GM12865 (cell line): ENCODE data around the gene ZBTB21.
"Not testable (repeated sequence)": the region's sequence is repeated elsewhere in the genome, so short reads cannot be mapped to it uniquely, and the experiment has no call there.

Experiments used
- DNase-seq: peaks from one replicate; pipeline ENCODE4 v3.0.0; 2010; ENCODE audit warnings: low read depth
- H3K4me3 ChIP-seq: 2 replicates; pipeline ENCODE4 v1.5.1; 2011; ENCODE audit warnings: mild to moderate bottlenecking, low read depth, low read length, control low read depth
- CTCF ChIP-seq: IDR thresholded peaks from 2 replicates; pipeline ENCODE4 v1.5.1; 2011; ENCODE audit warnings: low read length, control low read depth, low read depth, inconsistent platforms; ENCODE audit not compliant: insufficient read depth; ENCODE audit errors: missing control alignments

Gene ZBTB21

GRCh38 chr21:41965461-41966013 is 44.6 kb downstream of the ZBTB21 start:
- no peak for DNase-seq
- no peak overlapping the region for H3K4me3 ChIP-seq
- TF ChIP-seq CTCF, result no peak

GRCh38 chr21:41965045-41965444 is 45.1 kb downstream of the ZBTB21 start:
- no peak for DNase-seq
- no peak overlapping the region for H3K4me3 ChIP-seq
- TF ChIP-seq CTCF, result no peak

DNA sequence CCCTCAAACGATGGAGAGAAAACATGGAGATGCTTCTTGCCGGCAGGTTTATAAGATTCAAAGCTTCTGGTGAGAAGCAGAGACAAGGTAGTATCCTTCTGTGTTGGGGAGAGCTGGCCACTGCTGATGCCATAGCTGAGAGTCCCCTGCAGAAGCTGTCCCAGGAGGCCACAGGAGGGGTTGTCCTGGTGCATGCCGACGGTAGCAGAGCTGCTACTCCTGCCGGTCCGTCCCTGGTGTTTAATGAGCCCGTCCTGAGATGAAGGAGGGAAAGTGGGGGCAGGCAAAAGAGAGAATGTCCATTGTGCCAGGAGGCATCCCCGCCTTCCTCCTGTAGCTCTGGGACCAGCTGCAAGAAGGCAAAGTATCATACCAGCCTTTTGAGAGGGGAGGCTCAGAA is 46.0 kb downstream of the ZBTB21 start:
- DNase-seq, result no peak
- TF ChIP-seq CTCF, result no peak
- no peak overlapping the region for H3K4me3 ChIP-seq

- H3K4me3 ChIP-seq, result no peak overlapping the region
- TF ChIP-seq CTCF, result no peak
- no peak for DNase-seq
Measured at GRCh38 chr21:41962425-41962966, 47.7 kb downstream of the ZBTB21 start.

GRCh38 chr21:41961753-41962152 is 48.4 kb downstream of the ZBTB21 start:
- TF ChIP-seq CTCF, result no peak
- H3K4me3 ChIP-seq, result no peak overlapping the region
- no peak for DNase-seq

GRCh38 chr21:41961282-41961701 is 48.9 kb downstream of the ZBTB21 start:
- H3K4me3 ChIP-seq, result no peak overlapping the region
- no peak for TF ChIP-seq CTCF
- DNase-seq, result no peak

DNA sequence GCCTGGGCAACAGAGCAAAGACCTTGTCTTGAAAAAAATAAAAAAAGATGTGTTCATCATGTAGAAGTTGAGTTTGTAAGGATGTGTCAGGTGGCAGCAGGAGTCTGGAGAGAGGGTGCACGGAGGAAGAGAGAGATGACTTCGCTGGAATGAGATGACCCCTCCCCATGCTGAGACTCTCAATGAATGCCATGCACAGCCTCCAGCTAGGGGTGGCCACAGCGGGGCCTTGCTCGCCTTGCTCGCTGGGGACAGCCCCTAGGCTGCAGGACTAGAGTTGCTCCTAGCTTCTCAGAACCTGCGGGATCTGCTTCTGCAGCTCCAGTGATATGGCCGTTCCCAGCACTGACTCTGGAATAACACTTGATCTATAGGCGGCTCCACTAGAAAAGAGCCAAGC is 49.8 kb downstream of the ZBTB21 start:
- H3K4me3 ChIP-seq, result no peak overlapping the region
- TF ChIP-seq CTCF, result no peak
- DNase-seq, result no peak

DNA sequence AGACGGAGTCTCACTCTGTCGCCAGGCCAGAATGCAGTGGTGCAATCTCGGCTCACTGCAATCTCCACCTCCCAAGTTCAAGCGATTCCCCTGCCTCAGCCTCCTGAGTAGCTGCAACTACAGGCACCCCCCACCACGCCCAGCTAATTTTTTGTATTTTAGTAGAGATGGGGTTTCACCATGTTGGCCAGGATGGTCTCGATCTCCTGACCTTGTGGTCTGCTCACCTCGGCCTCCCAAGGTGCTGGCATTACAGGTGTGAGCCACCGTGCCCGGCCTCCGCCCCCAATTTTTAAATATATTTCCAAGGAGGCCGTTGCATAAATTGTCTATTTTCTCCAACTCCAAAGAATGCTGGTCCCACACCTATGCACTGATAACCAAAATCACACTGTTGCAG is 50.5 kb downstream of the ZBTB21 start:
- not testable (repeated sequence) for DNase-seq, H3K4me3 ChIP-seq
